Measurements from ENCODE around the gene MCM3AP.

MCM3AP gene

GRCh38 chr21:46304955-46305354 lies 19.5 kb upstream of the MCM3AP start:
- H3K9me2 ChIP-seq (ENCODE audit: low read depth, low read length): no peaks in the 10 kb centered on the region
- no peak overlapping the region for H2AFZ ChIP-seq (ENCODE audit: low read length)
- H3K27ac ChIP-seq (ENCODE audit: low read depth, low read length, poor library complexity, severe bottlenecking): no peak overlapping the region
- no peaks in the 10 kb centered on the region for H3K27me3 ChIP-seq (ENCODE audit: insufficient read depth, low read length)
- TF ChIP-seq, protein P1, sequence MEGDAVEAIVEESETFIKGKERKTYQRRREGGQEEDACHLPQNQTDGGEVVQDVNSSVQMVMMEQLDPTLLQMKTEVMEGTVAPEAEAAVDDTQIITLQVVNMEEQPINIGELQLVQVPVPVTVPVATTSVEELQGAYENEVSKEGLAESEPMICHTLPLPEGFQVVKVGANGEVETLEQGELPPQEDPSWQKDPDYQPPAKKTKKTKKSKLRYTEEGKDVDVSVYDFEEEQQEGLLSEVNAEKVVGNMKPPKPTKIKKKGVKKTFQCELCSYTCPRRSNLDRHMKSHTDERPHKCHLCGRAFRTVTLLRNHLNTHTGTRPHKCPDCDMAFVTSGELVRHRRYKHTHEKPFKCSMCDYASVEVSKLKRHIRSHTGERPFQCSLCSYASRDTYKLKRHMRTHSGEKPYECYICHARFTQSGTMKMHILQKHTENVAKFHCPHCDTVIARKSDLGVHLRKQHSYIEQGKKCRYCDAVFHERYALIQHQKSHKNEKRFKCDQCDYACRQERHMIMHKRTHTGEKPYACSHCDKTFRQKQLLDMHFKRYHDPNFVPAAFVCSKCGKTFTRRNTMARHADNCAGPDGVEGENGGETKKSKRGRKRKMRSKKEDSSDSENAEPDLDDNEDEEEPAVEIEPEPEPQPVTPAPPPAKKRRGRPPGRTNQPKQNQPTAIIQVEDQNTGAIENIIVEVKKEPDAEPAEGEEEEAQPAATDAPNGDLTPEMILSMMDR (IDR thresholded peaks at IDR 0.05; ENCODE audit: low read length): no peak
- no peak for TF ChIP-seq EZH2 (IDR thresholded peaks at IDR 0.05; ENCODE audit: borderline replicate concordance, low read length)
- H3K79me2 ChIP-seq (ENCODE audit: insufficient read depth, low read length): no peaks in the 10 kb centered on the region
- peaks cover 65% of the 10 kb centered on the region for H3K36me3 ChIP-seq (ENCODE audit: insufficient read depth, low read length)
- H3K4me3 ChIP-seq (ENCODE audit: low read depth, low read length, poor library complexity, severe bottlenecking): no peak overlapping the region
- H3F3A ChIP-seq (ENCODE audit: insufficient read depth, low read length): no peaks in the 10 kb centered on the region
- no peaks in the 10 kb centered on the region for H3K9me3 ChIP-seq (ENCODE audit: low read length)
- no peak overlapping the region for H3K9ac ChIP-seq (ENCODE audit: low read length)
- H4K20me1 ChIP-seq (ENCODE audit: insufficient read depth, low read length): no peaks in the 10 kb centered on the region
- no peak overlapping the region for H3K4me2 ChIP-seq (ENCODE audit: low read length)
- no peaks in the 10 kb centered on the region for H3K4me1 ChIP-seq (ENCODE audit: insufficient read depth, low read length, severe bottlenecking)

- H3K9me3 ChIP-seq (ENCODE audit: low read length): no peaks in the 10 kb centered on the region
- no peak overlapping the region for H3K9ac ChIP-seq (ENCODE audit: low read length)
- H3K36me3 ChIP-seq (ENCODE audit: insufficient read depth, low read length): peaks cover 66% of the 10 kb centered on the region
- no peak overlapping the region for H2AFZ ChIP-seq (ENCODE audit: low read length)
- H3K4me1 ChIP-seq (ENCODE audit: insufficient read depth, low read length, severe bottlenecking): no peaks in the 10 kb centered on the region
- no peaks in the 10 kb centered on the region for H3K79me2 ChIP-seq (ENCODE audit: insufficient read depth, low read length)
- no peaks in the 10 kb centered on the region for H3K9me2 ChIP-seq (ENCODE audit: low read depth, low read length)
- H3K4me2 ChIP-seq (ENCODE audit: low read length): no peak overlapping the region
- TF ChIP-seq EZH2 (IDR thresholded peaks at IDR 0.05; ENCODE audit: borderline replicate concordance, low read length): no peak
- TF ChIP-seq, protein P1 (IDR thresholded peaks at IDR 0.05; ENCODE audit: low read length): no peak
- no peaks in the 10 kb centered on the region for H3F3A ChIP-seq (ENCODE audit: insufficient read depth, low read length)
- H3K27me3 ChIP-seq (ENCODE audit: insufficient read depth, low read length): no peaks in the 10 kb centered on the region
- H3K4me3 ChIP-seq (ENCODE audit: low read depth, low read length, poor library complexity, severe bottlenecking): no peak overlapping the region
- H3K27ac ChIP-seq (ENCODE audit: low read depth, low read length, poor library complexity, severe bottlenecking): no peak overlapping the region
- no peaks in the 10 kb centered on the region for H4K20me1 ChIP-seq (ENCODE audit: insufficient read depth, low read length)
Measured at GRCh38 chr21:46304437-46304836, 19.0 kb upstream of the MCM3AP start.

- Histone ChIP-seq H2AFZ (ENCODE audit: low read length) (no peak overlapping the region), H3K36me3 (ENCODE audit: insufficient read depth, low read length) (peaks cover 52% of the 10 kb centered on the region), H3K9ac (ENCODE audit: low read length) (no peak overlapping the region)
Measured at GRCh38 chr21:46301759-46302158, 16.3 kb upstream of the MCM3AP start.

More at GRCh38 chr21:46301759-46302158, 16.3 kb upstream of the MCM3AP start:
- Histone ChIP-seq H3K27me3 (ENCODE audit: insufficient read depth, low read length) (no peaks in the 10 kb centered on the region), H3K4me1 (ENCODE audit: insufficient read depth, low read length, severe bottlenecking) (no peaks in the 10 kb centered on the region), H4K20me1 (ENCODE audit: insufficient read depth, low read length) (no peaks in the 10 kb centered on the region), H3K4me3 (ENCODE audit: low read depth, low read length, poor library complexity, severe bottlenecking) (no peak overlapping the region), H3K79me2 (ENCODE audit: insufficient read depth, low read length) (no peaks in the 10 kb centered on the region), H3K9me2 (ENCODE audit: low read depth, low read length) (no peaks in the 10 kb centered on the region), H3F3A (ENCODE audit: insufficient read depth, low read length) (no peaks in the 10 kb centered on the region), H3K9me3 (ENCODE audit: low read length) (no peaks in the 10 kb centered on the region), H3K27ac (ENCODE audit: low read depth, low read length, poor library complexity, severe bottlenecking) (no peak overlapping the region), H3K4me2 (ENCODE audit: low read length) (no peak overlapping the region)
- TF ChIP-seq, protein P1 (IDR thresholded peaks at IDR 0.05; ENCODE audit: low read length): no peak
- TF ChIP-seq EZH2 (IDR thresholded peaks at IDR 0.05; ENCODE audit: borderline replicate concordance, low read length): no peak

Data from OCI-LY1 (cell line).